Cardiac septum (tissue), 1 donor: ENCODE measurements around the gene EVA1C. TPM values are rescaled to one million over a fixed set of nuclear protein-coding genes. Genes with fewer than 3 reads are reported as not detected.
A peak's percentile ranks its signal among the peaks of the same experiment; 100 is the strongest.
"Not testable (repeated sequence)": the region's sequence is repeated elsewhere in the genome, so short reads cannot be mapped to it uniquely, and the experiment has no call there.

Source experiments
- DNase-seq: peaks from one replicate; pipeline ENCODE4 v3.0.0-alpha.2; 2020; ENCODE audit warnings: low spot score
- intact Hi-C: fragments of 100-400 bp; cut with DNase I; formaldehyde crosslinking; loops from one replicate; pipeline ENCODE4 v1.14.0; 2022
- total RNA-seq: library from RNA; stranded (reverse); fragmentation: NEBNext Ultra II Directional; extraction: Animal tissue kit (Norgen Biotek cat#: 25700); gene quantifications from one replicate; pipeline ENCODE4 v1.2.1, GENCODE V29; 2021
- donor health status: DM: no; HTN: no; CAD: no.

EVA1C gene
- total RNA-seq, 1 donor from 2014 or later = 15.4 TPM

DNA sequence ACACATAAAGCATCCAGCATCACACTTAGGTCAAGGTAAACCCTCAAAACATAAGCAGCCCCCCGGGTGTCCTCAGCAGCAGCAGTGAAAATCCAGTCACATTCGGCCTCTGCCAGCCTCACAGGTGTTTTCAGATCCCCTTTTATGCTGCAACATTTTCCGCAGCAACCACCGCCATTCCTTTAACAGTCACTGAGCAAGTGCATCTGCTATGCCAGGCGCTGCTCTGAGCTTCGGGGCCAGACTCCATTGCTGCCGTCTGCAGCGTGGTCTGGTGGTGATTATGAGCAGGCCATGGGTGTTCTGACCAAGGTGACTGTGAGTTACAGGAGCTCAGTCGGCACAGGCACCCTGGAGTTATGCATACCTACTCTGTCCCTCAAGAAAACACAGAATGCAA is 24.2 kb upstream of the EVA1C start:
- no peak for DNase-seq
- intact Hi-C loops = no loop called here

DNA sequence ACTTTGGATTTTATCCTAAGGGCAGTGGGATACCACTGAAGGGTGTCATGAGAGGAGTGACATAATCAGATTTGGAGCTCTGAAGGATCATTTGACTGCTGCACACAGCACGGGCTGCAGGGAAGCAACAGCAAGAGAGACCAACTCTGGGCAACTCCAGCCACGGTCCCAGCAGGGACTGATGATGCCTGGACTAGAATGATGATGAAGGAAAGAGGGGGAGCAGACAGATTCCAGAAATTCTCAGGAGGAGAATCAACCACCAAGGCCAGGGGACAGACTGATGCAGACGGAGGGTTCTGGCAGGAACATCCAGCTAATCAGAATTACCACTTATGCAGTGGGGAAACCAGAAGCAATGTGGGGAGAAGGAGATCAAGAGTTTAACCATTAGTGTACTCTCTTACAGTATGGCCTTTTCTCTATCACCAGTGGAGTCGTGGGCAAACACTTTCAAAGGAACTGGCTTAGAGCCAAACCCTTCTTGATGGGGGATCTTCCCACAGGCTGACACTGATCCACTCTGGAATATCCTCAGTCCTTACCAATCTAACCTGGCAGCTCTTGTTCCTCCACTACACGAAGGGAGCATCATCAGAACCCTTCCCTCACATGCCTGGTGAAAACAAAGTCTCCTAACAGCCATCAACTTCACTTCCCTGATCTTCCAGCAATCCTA is 23.0 kb upstream of the EVA1C start:
- intact Hi-C loops = no loop called here

DNA sequence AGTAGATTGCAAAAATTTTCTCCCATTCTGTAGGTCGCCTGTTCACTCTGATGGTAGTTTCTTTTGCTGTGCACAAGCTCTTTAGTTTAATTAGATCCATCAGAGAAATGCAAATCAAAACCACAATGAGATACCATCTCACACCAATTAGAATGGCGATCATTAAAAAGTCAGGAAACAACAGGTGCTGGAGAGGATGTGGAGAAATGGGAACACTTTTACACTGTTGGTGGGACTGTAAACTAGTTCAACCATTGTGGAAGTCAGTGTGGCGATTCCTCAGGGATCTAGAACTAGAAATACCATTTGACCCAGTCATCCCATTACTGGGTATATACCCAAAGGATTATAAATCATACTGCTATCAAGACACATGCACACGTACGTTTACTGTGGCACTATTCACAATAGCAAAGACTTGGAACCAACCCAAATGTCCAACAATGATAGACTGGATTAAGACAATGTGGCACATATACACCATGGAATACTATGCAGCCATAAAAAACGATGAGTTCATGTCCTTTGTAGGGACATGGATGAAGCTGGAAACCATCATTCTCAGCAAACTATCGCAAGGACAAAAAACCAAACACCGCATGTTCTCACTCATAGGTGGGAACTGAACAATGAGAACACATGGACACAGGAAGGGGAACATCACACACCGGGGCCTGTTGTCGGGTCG is 21.8 kb upstream of the EVA1C start:
- DNase-seq, intact Hi-C loops: not testable (repeated sequence)

More for the DNA sequence above, 23.0 kb upstream of the EVA1C start:
- no peak for DNase-seq

DNA sequence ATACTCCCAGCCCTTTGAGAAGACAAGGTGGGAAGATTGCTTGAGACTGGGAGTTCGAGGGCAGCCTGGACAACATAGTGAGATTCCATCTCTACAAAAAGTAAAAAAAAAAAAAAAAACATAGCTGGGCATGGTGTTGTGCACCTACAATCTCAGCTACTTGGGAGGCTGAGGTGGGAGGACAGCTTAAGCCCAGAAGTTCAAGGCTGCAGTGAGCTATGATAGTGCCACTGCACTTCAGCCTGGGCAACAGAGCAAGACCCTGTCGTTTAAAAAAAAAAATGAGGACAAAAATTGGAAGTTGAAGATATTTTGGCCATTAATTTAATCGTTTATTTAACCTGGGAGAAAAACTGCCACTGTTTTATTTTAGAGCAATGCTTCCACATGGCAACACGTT is 20.8 kb upstream of the EVA1C start:
- intact Hi-C loops = no loop called here
- DNase-seq = no peak

DNA sequence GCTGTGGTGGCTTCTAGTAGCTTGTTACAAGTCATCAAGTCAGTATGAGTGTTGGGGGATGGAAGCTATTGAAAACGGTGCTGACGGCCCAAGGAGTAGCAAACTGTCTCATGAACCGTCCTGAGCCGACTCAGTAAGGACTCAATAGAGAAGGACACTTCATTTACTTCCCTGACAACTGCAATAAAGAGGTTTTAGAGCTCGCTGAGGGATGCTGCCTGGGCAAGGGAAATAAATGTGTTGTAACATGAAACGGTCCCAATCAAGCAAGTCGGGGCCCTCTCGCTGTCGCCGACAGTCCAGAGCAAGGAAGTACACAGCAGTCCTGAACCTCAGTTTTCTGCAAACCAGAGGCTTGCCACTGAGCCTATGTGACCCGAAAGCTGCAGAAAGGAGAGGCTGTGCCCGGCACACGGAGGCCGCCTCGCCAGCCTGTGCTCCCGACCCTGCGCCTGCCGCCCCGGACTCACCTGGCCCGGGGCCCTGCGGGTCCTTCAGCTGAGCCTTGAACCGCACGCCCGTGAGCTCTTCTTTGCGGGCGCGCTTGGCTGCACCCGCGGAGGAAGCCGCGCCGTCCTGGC is 20.1 kb upstream of the EVA1C start:
- intact Hi-C loops = no loop called here
- DNase-seq = no peak

DNA sequence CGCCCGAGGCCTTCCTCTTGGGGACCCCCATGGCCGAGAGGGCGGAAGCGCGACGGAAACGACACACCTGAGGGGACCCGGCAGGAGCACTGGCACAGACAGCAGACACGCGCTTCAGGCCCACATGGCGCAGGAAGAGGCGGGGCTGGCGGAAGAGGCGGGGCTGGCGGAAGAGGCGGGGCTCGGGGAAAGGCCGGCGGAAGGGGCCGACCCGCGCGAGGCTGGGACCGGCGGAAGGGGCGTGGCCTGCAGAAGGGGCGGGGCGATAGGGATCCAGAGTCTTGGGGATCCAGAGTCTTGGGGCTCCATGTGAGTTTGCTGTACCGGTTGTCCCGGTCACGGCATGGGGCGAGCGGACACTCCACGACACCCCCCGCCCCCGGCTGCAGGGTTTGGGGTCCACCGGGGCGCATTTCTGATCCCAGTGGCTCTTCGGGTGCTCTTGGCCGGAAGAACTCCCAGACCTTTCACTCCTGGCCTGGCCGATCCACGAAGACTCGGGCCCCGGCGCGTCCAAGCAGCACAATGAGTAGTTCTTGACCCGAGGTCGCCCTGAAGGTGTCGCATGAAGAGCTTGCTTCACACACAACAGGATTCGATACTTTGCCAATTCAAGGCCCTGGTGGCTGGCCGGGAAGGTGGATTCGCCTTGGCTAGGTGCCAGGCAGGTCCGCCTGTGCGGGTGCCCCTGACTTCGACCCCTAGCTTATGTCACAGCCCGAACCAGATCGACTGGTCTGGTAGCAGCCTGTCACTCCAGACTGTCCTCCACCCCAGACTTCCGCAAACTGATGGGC is 19.4 kb upstream of the EVA1C start, which contains the start of gene URB1:
Gene URB1, minus strand, starts transcription at position 133 of the 797 bp plus-strand sequence. Its CDS starts 102 bp downstream, at position 31.
- DNase-seq = peak; percentile 96
- intact Hi-C loops = no loop called here

DNA sequence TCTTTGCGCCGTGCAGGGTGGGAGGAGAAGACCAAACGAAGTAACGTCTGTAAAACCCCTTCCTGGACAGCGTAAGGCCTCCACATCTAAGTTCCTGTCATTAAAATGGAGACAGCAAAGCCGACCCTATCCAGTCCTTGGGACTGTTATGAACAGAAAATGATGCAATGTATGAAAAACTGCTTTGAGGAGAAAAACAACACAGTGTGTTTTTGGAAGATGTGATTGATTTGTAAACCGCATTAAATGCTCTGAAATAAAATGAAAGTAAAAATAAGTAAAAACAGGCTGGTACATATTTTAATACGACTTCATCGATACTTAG is 18.9 kb upstream of the EVA1C start:
- DNase-seq = no peak
- intact Hi-C loops = no loop called here

DNA sequence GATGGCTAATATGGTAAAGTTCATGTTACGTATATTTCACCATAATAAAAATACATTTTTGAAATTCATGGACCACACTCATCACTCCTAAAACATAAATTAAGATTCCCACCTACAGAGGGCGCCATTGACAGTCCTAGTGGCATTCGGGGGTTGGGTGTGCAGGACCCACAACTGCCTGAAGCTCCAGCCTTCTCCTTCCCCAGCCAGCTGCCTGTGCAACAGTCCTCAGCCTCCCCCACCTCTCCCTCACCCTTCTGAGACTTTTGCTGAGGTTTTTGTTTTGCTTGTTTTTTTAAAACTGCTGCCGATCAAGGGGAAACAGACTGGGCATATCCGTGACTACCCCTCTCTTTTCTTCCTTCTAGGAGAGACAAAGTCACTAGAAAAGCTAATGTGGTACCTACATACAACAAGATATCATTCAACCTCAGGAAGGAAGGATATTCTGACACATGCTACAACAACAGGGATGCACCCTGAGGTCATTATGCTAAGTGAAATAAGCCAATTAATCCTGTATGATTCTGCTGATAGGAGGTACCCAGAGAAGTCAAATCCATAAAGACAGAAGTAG is 9.2 kb upstream of the EVA1C start:
- DNase-seq = no peak
- intact Hi-C loops = loop anchor here (2.0 kb wide), 2 partner anchors 166 to 198 kb away; no protein-coding TSS in a partner anchor

DNA sequence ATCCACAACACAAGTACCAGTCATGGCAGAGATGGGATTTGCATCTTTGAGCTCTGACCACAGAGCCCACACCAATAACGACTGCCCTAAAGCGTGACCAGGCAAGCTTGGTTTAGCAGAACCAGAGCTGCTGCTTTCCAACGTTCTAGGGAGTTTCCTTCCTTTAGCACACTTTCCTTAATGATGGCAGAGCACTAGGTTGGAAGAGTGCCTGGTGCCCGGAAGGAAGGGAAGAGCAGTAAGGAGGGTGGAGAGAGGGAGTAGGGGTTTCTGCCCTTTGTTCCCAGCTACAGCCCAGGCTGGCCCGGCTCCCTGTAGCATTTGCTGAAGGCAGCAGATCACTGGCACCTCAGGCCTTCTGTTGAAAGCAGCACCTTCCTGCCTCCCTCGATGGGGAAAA is 6.1 kb upstream of the EVA1C start:
- intact Hi-C loops = no loop called here
- no peak for DNase-seq

DNA sequence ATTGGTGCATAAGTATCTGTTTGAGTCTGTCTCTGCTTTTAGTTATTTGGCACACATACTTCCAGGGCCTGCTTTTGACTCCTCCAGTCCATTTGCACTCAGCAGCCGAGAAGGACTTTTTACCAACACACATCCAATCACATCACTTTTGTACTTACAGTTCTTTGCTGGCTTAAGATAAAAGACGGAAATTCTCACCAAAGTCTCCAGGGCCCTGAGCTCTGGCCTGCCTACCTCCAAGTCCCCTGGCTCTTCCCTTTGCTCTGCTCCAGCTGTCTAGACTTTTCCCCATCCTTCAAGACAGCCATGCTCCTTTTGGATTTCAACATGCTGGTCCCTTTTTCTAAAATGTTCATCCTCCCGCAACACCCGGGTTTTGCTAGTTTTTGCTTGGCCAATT is 2.2 kb upstream of the EVA1C start:
- no peak for DNase-seq
- intact Hi-C loops = loop anchor here (5.0 kb wide), 2 partner anchors 42 to 87 kb away; no protein-coding TSS in a partner anchor

DNA sequence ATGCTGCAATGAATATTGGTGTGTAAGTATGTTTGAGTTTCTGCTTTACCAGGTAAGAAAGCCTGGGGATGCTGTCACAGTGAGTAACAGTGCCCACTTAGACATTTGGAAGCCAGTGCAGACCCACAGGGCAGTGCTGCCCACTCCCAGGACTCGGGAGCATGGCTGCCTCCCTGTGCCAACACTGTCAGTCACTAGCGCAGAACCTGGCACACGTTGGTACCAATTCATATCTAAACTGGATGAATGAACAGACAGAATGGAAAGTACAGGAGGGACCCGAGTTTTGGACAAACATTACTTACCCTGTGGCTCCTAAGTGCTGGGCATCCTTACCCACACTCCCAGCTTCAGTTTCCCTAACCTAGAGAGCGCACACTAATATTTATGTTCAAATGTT is 1.6 kb upstream of the EVA1C start:
- no peak for DNase-seq

DNA sequence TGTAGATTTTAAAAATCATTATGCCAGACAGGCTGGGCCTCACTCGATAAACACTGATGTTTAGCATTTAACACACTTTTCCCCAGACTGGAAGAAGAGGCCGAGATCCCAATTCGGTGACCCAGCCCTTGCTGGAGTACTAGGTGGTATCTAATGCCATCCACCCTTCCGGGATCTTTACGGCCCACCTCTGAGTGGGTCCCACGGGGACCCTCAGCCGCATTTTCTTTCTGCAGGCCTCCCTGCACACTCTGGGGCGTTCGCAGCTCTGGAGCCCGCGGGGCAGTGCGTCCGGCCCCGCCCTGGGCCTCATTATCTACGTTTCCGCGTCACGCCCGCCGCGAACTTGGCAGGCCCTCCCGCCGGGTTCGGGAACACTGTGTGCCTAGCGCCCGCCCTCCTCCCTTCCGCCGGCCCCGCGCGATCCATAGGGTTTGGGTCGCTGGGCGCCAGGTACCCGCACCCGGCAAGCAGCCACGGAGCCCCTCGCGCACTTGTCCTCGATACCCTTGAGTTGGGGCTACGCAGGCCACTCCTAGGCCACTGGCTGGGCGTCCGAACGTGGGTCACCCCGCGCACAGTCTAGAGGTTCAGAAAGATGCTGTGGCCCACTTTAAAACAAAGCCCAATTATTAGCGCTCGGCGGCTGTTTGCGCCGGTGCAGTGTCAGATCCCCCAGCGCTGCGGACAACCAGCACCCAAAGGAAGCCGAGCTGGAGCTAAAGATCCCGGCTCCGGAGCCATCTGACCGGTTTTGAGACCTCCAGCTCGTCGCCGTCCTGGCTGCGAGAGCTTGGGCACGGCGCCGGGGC is 950 bp upstream of the EVA1C start:
- intact Hi-C loops = loop anchor here (1.0 to 5.0 kb wide), 3 partner anchors 41 to 110 kb away; no protein-coding TSS in a partner anchor
- peak; percentile 93 for DNase-seq

More for the DNA sequence above, 1.6 kb upstream of the EVA1C start:
- intact Hi-C loops = loop anchor here (5.0 kb wide), 2 partner anchors 41 to 86 kb away; no protein-coding TSS in a partner anchor

DNA sequence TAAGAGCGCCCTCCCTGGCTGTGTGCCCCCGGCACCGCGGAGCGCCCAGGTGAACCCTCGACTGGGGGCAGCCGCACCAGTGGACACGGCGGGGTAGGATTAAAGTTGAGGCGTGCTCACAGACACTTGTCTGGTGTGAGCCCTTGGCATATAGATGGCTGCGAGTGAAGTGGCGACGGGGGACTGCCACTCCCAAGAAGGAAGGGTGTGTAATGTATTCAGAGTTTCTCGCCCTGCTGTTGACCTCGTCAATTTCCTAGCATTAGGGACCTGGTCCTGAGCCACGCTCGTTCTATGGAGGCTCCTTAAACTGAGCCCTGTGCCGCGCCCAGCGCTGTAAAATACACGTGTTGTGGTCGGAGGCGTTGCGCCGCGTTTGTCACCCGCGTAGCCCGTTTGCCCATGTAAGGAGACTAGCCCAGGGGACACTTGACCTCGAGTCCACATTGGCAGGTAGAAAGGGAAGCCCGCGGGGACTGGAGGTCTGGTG is 554 bp downstream of the EVA1C start:
- intact Hi-C loops = loop anchor here (5.0 kb wide), 2 partner anchors 39 to 84 kb away; no protein-coding TSS in a partner anchor

DNA sequence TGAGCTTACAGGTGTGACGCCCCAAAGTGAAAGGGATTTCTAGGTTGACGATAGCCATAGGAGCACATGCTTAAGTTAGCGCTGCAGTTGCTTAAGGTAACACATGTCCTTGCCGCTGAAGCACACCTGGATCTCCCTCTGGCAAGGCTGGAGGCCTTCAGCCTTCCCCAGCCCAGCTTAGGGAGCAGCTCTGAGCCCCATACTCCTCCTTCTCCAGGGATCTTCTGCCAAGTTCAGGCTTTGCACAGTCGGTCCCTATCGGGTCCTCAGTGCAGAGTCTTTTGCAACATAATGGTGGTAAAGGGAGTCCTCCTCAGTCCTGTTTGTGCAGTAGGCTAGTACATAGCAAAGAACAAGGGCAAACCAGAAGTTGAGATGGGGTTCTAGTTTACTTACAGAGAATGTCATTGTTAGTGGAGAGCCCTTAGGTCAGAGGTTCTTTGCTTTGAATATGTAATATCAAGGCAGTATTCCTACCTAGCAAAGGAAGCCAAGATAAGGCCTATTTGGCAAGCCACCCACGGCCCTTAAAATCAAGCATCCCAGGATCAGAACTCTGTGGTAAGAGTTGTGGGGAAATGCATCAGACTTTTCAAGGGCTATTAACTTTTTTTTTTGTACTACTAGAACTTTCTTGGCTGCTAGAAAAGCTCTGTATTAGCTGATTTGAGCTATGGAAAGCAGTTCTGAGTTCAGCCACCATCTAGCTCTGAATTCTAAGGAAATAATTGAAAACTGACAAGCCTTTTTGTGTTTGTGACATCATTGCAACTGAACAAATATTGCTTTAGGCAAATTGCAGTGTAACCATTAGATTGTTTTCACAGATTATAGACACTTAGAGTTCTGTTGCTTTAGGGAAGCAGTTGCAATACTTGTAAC is 1.4 kb downstream of the EVA1C start:
- intact Hi-C loops = loop anchor here (2.0 to 5.0 kb wide), 3 partner anchors 38 to 155 kb away; no protein-coding TSS in a partner anchor
- DNase-seq = no peak

More for the DNA sequence above, 554 bp downstream of the EVA1C start:
- DNase-seq = no peak

DNA sequence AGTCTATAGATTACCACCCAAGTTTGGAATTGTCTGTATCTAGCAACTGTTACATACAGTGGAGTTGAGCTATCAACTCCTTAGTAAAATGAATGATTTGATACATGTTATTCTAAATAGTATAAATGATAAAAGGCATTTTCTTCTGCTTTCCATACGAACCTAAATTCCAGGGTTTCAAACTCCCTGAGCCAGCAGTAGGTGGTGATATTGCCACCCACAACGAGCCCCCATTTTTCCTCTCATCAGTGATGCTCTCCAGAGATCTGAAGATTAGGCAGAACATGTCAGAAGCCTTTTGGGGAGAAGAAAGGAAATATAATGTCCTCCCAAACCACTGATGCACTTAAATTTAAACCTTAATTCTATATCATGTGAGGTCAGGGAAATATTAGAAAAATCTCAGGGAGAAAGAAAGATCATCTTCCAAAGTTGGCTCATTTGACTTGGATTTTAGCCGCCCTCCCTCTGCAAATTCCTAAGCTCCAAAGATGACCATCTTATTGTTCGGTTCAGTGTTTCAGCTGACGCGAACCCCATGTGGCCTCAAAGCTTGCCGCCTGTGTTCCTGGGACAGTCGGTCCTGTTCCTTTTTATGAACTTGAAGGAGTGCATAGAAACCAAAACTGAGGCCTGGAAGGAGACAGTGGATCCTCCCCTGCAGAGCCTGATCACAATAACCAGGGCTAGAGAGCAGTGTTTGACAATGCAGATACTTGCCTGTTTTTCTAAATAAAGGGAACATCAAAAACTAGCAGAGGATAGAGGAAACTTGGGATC is 2.3 kb downstream of the EVA1C start:
- intact Hi-C loops = loop anchor here (2.0 to 5.0 kb wide), 3 partner anchors 38 to 154 kb away; no protein-coding TSS in a partner anchor
- DNase-seq = no peak
